HG03135 (cell line): ENCODE results near the gene CDK14.

Source experiments
- ATAC-seq: cut with Tn5 transposase; IDR thresholded peaks from one replicate; pipeline ENCODE4 v1.9.1; 2021; ENCODE audit warnings: mild to moderate bottlenecking, moderate library complexity; ENCODE audit not compliant: unreplicated experiment

The CDK14 gene

DNA sequence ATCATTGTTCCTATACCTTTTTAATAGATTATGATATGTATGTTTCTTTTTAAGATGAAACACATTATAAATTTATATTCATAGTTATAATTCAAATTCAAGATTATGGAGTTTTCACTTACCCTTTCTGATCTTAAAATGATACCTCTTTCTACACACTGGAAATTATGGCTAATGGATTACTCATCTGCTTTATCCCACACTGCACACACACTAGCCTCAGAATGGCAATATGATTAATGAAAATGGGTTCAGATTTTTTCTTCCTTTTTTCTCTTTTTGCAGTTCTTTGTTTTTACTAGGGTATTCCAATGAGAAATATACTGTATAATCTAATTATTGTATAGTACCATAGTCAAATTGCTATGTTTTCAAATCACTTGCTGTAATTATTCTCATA, 585.8 kb downstream of the CDK14 start:
- ATAC-seq, result no peak

DNA sequence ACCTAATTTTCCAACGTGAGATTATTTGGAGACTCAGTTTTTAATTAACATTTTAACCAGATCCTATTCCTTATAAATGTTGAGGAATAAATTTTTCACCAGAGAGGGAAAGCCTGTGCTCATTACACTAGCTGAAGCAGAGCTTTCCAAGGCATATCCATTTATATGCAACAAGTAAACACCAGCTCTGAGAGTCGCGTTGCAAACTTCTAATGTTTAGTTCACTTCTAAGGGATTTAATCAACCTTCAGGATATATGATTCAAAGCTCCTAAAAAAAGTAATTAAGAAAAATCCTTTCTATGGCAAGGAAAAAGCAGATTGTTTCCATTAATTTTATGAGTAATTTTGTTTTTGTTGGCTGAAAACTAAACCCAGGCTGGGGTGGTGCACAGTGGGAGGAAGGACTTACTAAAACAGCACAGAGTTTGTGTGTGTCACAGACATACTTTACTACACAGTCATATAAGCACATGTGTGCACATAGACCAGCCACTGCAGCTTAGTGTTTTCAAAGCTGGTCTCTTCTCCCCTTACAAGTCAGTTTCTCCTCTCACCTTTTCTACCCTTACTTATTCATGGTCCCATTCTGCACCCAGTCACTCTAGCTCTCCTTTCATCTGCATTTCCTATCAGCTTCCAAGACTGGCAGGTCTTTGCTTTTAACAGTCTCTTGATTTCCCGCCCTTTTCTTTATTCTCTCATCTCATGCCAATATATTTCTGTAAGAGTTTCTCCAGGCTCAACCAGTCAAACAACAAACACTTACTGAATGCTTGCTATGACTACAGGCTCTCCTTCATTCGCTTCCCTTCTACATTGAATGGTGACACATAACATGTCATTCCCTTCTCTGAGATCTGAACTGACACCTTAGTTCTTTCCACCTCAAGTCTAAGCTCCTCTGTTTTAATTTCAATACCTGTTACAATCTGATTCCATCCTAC, 587.0 kb downstream of the CDK14 start:
- no peak for ATAC-seq

DNA sequence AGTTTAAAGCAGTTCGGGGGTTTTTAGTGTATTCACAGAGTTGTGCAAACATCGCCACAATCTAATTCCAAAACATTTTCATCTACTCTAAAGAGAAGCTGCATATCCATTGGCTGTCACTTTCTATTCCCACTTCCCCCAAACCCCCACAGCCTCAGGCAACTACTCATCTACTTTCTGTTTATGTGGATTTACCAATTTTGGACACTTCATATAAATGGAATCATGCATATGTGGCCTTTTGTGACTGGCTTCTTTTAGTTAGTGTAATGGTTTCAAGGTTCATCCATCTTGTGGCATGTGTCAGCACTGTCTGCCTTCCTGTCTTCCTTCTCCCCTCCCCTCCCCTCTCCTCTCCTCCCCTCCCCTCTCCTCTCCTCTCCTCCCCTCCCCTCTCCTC, 589.6 kb downstream of the CDK14 start:
- no peak for ATAC-seq

DNA sequence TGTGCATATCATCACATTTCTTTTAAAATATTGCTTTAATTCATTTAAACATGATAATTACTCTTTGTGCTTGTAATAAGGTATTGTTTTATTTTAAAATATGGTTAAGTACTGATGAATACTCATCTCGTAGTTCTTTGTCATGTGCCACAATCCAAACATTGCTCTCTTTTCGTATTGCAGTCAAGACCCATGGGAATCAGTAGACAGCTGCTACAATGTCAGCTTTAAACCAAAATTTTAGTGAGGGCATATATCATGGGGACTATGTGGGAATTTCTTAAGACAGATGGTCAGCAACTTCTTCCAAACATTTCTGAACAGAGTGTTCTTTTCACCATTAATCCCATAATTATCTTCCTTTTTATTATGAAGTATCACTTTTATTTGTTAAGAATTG, 590.9 kb downstream of the CDK14 start:
- ATAC-seq, result no peak

DNA sequence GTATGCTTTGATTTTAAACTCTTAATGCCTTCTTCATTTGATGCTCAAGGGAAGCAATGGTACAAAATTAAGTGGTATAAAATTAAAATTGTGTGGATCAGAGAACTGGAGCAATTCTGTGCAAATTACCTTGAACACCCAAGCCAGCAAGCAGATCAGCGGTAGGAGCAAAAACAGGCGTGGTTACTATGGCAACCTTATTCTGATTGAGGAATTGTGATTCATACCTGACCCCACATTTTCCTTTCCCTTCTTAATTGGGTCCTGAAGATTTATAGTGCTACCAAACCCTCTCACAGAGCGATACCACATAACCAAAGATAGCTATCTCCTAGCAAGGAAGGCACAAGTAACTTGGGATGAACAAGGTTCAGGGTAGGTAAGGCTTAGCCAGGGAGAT, 595.6 kb downstream of the CDK14 start:
- no peak for ATAC-seq

DNA sequence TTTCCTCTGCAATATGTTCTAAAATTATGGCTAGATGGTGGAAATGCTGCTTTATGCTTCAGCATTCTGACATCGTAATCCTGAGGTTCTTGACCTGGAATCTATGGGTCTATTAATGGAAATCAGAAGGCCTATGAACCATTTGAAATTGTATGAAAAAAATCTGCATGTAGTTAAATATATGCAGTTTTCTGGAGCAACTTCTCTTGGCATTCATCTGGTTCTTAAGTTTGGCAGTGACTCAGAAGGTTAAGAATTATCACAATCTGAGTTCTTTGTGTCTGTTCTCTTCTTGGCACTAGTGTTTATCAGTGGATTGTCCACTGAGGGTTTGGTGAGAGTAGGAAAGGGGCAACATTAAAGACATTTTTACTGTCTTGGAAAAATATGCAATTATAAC, 597.0 kb downstream of the CDK14 start:
- no peak for ATAC-seq

DNA sequence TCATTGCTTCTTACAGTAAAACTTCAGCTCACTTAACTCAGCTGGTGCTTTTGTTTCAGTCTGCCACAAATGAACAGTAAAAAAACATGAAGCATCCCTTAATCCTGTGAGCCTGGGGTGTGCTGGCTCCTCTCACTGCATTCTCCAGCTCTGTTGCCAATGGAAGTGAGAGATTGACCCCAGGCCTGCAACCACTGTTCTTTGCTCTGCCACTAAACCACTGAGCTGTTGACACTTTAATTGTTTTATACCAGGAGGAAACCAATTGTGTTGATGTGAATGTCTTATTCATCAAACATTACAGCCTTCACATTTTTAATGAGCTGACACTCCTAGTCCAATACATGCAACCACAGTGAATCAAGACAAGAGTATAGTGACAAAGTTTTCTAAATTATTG, 598.7 kb downstream of the CDK14 start:
- ATAC-seq, result no peak

DNA sequence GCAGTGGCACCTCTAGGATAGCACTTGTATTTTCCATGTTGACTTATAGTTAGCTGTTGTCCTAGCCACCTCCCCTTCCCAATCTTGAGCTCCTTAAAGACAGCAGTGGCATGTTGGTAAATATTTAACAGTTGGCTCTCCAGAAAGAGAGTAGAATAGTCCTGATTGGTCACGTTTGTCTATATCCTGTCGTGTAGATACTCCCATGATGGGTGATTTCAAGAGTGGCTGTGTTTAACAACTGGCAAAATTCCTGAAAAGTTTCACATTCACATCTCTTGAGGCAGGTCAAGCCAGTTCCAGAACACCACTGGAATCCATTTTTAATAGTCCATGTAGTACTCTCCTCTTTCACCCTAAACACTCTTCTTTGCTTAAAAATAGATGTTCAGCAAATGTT, 599.9 kb downstream of the CDK14 start:
- ATAC-seq, result no peak

DNA sequence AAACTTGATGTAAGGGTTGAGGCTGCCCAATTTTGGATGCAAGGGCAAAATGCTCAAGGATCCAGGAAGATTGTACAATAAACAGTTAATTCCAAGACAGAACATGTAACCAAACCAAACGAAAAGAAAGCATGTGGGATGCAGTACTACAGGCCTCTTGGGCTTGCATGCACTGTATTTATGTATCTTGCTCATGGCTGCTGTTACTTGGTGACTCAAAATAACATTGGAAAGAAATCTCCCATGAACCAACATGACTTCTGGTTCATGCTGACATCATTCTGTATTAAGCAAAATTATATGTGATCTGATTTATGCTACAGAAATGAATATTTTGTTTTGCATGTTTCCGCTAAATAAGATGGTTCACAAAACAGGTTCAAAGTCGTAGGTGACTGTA, 602.2 kb downstream of the CDK14 start:
- ATAC-seq, result no peak

DNA sequence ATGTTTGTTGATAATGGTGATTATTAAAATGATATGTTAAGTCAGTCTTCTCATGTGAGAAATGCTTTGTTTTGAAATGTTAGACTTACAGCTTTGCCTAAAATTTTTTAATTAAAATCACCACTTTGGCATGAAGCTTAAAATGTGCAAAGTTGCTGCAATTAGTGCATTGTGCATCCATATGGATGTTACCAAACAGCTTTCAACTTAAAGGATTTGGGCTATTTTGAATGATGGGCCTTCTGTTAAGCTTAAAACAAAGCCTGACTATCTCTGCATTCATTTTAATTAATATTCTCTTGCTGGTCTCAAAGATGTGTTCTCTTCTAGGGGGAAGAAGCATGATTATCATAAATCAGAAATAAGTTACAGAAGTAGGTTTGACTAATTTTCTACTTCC, 603.5 kb downstream of the CDK14 start:
- ATAC-seq, result no peak

DNA sequence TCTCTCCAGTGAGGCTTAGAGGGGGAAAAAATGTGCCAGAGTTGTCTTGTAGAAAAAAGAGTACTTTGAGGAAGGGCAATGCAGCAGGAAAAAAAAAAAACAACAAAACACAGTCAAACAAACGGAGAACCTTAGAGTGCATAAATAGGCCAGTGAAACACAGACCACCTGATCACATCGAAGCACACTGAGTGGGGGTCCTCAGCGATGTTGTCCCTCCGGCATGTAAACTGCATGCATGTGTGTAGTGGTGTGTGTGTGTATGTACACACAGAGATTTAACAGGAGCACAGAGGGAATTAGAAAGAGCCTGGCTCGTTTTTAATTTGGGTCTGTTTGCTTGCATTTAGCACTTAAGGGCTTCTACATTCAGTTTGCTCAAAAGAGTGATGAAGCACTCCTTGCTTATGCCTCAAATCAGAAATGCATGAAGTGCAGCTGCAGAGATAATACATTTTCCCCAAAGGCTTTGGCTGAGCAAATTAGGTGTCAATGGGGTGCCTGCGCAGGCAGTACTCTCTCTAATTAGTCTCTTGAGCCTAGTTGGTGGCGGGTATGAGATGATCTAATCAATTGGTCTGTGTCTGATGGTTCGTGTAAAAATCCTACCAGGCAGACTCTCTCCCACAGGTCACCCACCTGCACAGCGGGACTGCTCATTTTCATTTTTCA, 605.5 kb downstream of the CDK14 start:
- no peak for ATAC-seq

DNA sequence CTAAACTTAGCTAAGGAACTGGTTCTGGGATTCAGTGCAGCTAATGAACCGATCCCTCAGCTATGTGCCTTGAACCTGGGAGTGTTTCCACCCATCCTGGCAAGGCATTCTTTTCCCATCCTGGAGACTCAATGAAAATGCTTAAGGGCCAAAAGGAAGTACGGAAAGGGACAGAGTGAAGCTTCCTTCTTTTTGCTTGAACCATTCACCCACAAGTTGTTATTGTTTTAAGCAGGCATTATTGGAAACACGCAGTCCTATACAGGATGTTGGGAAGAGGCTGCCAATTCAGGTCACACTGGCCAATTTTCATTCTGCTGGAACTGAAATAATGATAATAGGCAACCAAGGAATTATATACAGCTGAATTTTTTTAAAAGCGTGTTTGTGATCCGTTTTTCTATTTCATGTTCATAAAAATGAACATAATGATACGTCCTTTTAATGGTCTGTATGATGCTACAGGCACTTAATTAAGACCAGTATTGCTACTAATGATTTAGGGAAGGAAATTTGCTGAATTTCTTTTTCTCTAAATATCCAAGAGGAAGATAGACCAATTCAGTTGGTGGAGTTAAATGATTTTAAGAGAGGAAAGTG, 610.3 kb downstream of the CDK14 start:
- ATAC-seq, result no peak

DNA sequence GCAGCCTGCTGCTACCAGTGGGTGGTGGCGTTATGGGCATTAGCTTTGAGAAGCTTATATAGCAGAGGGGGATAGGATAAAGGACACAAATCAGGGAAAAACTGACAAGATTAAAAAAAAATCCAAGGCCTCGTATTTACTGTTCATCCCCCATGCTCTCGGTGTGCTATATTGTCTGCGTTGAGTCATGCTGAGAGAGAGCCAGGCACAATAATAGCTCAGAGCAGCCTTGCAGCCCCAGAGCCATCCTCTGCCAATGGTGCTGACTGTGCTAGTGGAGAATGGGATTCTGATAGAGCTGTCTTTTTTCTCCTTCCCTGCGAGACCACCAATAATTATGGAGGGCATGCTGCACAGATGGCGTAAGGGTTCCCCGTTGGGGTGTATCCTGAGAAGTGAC, 616.5 kb downstream of the CDK14 start:
- no peak for ATAC-seq

DNA sequence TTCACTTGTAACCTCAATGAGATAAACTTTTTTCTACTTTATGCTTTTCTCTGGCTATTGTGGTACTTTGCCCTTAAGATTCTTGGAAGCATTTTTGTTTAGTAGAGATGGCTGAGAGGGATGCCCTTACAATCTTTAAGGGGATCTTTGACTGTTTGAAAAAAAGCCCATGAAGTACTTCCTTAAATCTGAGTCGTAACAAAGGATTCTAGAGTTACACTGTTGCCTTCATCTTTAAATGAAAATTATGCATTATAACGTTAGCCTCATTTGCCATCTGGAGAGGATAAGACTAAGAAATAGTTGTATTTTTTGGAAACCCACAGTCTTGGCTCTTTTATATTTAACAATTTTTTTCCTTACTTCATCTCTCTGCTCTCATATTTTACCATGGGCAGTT, 630.3 kb downstream of the CDK14 start:
- no peak for ATAC-seq

DNA sequence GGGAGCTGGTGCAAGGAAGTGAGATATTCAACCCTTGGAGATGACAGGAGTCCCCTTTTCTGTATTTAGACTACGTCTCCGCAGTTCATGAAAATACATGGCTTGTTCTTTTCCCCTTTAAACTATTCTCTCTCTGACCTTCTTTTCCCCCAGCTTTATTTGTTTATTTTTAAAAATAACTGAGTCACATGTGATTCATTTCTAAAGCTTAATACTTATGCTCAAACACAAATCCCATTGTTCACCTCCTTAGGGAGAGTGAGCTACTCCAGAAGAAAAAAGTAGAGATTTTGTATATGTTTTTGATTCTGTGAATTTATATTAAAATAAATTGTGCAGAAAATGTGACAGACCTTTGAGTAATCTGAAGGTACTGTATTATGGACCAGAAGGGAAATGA, 632.2 kb downstream of the CDK14 start:
- ATAC-seq, result no peak

DNA sequence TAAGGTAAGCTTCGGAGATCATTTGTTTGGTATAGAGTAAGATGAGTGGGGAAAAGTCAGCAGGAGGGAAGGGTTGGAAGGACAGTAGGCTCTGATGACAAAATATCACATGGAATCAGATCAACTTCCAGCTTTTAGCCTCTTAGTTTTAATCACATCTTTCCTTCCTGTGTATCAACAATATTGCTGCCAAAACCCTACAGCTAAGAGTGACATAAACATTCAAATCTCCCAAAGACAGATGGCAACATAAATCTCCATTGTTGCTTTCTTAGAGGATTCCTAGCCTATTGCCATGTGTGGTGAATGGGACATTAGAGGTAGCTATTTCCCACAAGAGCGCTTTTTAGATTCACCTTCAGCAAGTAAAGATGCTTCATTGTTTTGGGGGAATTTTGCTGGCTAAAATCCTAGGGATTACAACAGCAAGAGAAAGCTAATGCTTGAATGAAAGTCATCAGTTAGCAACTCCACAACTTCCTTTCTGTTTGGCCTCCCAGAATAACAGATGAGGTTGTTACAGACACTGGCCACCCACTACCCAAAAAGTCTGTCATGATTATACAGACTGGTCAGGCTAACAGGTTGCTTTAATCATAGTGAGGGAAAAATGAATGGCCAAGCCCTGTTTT, 632.9 kb downstream of the CDK14 start:
- no peak for ATAC-seq

DNA sequence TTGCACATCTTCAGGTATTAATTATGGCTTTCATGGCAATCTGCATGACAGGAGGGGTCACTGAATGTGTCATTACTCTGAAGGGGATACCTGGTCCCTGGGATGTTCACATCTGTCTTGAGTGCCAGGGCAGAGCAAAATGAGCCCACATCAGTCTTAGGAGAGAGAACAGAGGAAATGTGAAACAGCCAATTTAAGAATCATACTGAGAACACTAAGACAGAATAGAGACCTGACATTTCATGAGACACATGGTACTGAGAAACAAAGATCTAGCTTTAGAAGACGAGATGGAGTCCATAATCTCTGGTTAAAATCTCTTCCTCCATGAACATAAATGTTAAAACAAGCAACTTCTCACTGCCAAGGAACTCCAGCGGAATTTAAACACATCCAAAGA, 634.0 kb downstream of the CDK14 start:
- no peak for ATAC-seq

DNA sequence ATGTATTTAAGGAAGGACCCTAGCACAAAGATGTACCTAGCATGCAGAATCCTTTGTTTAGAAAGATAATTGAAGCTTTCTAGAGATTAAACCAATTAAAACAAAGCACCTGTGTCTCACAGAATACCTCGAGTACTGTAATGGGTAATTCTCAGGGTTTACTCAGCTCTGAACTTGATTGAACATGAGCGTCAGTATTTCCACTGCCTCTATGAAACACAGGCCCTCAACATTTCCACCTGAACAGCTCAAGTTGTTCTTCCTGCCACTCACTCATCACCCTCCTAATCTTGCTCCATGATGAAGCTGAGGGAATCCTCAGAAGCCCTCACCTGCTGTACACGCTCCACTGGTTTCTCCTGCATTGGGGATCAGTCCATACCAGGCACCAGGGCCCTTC, 634.4 kb downstream of the CDK14 start:
- no peak for ATAC-seq

DNA sequence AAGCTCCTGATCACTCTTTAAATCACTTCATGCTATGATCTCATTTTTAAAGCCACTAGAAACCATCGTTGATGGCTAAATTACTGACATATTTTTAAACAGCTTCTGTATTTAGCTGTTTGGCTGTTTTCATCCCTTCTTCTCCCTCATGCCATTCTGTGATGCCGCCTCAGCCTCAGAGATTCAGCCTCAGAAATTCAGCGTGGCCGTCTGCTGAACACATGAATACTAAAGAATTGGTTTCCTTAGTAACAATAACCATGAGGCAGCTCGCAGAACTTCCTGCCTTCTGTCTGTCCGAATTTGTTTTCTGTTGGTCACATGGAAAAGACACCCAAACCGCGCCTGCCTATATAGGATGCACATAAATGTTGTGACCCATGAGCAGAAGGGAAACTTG, 637.1 kb downstream of the CDK14 start:
- no peak for ATAC-seq

DNA sequence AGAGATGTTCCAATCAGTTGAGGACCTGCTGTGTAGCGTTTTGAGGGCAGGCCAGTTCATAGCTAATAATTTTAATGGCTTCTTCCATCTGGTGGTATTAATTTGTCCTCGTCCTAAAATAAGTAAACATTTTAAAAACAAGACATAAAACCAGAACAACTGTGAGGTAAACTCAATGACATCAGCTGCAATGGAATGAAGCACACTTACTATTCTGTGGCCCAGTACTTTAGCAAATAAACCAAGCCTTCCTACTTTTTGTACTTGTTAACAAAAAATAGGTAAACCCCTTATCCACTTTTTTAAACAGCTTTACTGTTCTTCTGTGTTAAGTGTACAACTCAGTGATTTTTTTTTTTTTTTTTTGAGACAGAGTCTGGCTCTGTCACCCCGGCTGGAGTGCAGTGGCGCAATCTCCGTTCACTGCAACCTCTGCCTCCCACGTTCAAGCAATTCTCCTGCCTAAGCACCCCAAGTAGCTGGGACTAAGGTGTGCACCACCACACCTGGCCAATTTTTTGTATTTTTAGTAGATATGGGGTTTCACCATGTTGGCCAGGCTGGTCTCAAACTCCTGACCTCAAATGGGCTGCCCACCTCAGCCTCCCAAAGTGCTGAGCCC, 639.2 kb downstream of the CDK14 start:
- ATAC-seq, result no peak

DNA sequence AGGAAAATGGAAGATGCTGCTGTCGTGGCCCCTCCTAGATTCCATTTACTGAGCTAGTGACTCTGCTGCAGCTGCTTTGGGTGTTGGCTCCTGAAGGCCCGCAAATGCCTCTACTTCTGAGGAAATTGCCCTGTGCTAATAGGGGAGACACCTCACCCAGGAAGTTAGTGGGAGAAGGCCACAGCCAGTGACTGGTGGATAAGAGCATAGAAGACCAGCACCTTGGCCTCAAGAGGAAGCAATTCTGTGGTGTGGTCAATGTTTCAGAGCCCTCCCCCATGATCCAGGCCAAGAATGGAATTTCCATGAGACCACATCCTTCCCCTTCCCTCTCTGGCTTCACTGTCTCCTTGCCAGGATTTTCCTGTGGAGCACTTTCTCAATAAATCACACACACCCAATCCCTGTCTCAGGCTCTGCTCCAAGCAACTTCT, 643.1 kb downstream of the CDK14 start:
- no peak for ATAC-seq
